GM04504 (cell line): ENCODE results near the gene PTRHD1.

Experiments
- DNase-seq: peaks from one replicate; pipeline ENCODE4 v3.0.0-alpha.2; 2012; ENCODE audit warnings: low read depth

The PTRHD1 gene

GRCh38 chr2:24792874-24793760 lies at the start of gene PTRHD1, which contains the start of gene CENPO:
TSS of gene PTRHD1 (minus strand) at chr2:24793391. CDS start at chr2:24793377, 14 bp downstream.
TSS of gene CENPO (plus strand) at chr2:24793425. CDS start at chr2:24793920, 495 bp downstream.
- peak; percentile 92 for DNase-seq

GRCh38 chr2:24842081-24843050 lies 49.2 kb upstream of the PTRHD1 start:
- no peak for DNase-seq

DNA sequence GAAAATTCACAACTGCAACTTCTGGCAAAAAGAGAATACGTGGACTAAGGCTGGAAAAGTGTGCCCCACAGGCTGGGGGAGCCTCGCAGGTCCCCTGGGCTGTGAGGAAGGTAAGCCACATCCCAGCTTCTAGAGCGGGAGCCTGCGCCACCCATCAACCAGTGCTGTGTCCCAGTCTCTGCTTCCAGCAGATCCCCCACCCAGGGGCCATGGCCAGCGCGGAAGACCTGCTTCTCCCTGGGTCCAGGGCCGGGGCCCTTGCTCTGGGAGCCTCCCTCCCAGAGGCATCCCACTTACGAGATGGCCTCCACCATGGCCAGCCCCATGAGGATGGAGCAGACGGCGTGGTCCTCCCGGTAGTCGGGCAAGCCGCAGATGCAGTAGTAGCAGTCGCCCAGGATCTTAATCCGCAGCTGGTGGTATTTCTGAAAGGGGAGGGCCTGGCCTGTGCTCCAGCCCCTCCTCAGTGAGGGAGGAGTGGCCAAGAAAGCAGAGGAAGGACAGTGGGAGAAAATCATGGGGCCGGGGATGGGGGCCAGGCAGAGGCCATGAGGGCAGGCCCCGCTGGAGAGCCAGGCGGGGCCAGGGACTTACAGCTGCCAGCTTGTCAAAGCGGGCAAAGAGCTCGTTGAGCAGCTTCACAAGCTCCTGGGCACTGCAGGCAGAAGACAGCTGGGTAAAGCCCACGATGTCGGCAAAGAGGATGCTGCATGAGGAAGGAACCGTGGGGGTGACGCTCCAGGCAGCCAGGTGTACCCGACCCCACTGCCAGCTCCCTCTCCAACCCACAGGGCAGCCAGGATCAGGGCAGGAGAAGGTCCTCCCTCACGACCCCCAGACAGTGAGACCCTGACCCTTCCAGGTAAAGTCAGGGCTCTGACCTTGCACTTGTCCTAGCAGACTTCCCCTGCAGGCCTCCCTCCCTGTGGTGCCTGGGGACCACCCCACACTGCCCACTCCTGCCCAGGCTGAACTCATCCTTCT lies 48.1 kb upstream of the PTRHD1 start:
- no peak for DNase-seq

GRCh38 chr2:24840164-24840869 lies 47.1 kb upstream of the PTRHD1 start:
- no peak for DNase-seq

- DNase-seq, result no peak
These were observed 46.5 kb upstream of the PTRHD1 start for GRCh38 chr2:24839729-24840128.

- DNase-seq, result no peak
These were observed 45.4 kb upstream of the PTRHD1 start for GRCh38 chr2:24838541-24838940.

DNA sequence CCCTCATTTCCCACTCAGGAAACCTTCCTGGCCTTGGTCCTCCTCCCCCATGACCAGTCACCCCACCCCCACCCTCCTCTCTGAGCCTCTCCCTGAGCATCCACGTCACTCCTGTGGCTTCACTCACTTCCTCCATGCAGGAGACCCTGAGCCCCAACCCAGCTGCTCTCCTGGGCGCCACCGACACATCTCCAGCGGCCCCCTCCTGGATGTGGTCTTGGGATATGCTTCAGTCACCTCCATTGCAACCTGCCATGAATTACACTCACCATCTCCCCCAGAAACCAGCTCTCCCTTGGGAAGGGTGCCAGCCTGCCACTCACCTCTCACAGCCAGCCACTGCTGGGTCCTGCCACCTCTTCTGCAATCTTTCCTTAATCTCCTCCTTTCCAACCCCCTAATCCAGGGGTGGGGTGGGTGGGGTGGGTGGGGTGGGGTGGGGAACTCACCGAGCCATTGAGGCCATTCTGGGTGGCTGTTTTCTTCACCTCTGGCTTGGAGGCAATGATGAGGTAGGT lies 44.9 kb upstream of the PTRHD1 start:
- DNase-seq, result no peak

DNA sequence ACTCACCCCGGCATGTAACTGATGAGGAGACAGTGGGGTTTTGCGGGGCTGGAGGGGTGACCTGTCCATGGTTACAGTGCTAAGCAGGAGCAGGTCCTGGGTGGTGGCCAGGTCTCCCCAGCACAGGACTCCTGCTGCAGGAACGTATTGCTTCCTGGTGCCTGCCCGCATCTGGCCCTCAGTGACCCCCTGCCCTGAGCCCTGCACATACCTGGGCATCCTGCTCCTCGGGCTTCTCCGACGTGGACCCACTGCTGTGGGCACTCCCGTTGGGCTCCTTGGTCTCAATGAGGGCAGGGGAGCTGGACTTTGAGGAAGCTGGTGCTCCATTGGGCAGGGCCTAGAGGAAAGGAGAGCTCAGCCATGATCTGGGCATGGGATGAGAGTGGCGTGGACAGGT lies 43.5 kb upstream of the PTRHD1 start:
- DNase-seq, result no peak

- DNase-seq, result no peak
These were observed 43.0 kb upstream of the PTRHD1 start for GRCh38 chr2:24836206-24836605.

- peak; percentile 52 for DNase-seq
These were observed 42.2 kb upstream of the PTRHD1 start for GRCh38 chr2:24835411-24835810.

GRCh38 chr2:24834733-24835395 lies 41.7 kb upstream of the PTRHD1 start:
- no peak for DNase-seq

GRCh38 chr2:24833821-24834732 lies 40.9 kb upstream of the PTRHD1 start:
- no peak for DNase-seq

DNA sequence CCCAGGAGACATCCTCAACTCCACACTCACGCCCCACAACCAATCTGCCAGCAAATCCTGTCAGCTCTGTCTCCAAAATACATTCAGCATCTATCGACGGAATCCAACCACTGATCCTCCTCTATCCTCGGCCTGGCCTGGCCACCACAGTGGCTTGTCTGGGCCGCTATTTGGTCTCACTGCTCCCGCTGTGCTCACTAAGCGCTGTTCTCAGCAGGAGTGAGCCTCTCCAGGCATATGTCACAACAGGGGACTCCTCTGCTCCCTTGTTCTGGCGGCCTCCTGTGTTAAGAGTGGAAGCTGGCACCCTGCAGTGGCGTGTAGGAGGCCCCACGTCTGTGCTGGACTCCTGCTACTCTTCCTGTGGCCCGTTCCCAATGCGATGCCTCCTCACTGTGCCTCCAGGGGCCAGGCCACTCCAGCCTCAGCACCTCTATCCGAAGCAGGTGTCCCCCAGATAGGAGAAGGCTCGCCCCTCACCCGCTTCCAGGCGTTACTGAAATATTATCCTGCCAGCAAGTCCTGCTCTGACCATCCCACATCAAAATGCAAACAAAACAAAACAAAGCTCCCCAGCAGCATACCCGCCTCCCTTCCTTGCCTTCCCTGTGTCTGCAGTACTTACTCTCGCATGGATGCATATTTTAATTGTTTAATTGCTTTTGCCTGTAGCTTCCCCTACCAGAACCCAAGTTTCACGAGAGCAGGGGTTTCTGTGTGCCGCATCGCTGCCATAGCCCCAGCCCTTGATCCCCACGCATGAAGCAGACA lies 39.9 kb upstream of the PTRHD1 start:
- DNase-seq, result no peak

DNA sequence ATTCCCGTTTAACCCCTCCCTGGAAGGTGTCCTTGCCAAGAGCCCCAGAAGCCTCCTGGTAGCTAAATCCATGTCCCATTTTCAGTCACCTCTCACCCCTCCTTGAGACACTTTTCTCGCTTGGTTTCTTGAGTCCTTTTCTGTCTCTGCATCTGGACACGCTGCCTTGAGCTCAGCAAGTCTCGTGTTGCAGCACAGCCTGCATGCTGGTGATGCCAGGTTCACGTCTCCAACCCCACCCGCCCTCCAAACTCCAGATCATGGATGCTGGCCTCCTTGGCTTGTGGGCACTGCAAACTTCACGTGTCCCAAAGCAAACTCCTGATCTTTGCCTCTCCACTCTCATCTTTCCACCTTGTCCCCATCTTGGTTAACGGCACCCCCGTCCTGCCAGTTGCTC lies 39.3 kb upstream of the PTRHD1 start:
- DNase-seq, result no peak

GRCh38 chr2:24832073-24832461 lies 38.9 kb upstream of the PTRHD1 start:
- DNase-seq, result no peak

DNA sequence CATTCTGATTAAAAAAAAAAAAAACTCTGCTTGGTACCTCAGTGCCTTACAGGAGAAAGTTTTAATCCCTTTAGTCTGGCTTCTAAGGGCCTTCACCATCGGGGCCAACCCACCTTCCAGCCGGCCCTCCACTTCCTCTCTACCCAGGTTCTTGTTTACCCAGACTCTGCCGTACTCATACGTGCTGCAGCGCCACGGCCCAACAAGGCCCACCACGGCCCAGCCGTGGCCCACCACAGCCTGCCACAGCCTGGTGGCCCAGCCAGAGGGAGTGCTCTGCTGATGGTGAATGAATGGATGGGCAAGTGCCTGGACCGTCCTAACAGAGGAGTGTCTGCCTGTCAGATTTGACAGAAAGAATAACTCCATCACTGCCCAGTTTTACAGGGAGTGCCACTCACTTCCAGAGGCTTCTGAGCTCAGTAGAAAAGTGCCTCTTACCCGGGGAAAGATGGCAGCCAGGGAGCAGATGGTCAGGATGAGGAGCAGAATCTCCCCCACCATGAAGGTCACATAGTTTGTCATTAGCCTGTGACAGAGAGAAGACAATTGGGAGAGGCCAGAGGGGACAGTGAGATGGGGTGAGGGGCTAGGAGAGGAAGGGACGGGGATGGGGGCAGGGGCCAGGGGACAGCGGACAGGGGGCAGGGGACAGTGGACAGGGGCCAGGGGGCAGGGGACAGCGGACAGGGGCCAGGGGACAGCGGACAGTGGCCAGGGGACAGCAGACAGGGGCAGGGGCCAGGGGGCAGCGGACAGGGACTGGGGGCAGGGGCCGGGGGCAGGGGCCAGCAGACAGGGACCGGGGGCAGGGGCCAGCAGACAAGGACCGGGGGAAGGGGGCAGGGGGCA lies 38.3 kb upstream of the PTRHD1 start:
- no peak for DNase-seq

GRCh38 chr2:24830786-24831185 lies 37.6 kb upstream of the PTRHD1 start:
- DNase-seq, result no peak
